ENCODE results near the gene MECP2.

Gene MECP2

DNA sequence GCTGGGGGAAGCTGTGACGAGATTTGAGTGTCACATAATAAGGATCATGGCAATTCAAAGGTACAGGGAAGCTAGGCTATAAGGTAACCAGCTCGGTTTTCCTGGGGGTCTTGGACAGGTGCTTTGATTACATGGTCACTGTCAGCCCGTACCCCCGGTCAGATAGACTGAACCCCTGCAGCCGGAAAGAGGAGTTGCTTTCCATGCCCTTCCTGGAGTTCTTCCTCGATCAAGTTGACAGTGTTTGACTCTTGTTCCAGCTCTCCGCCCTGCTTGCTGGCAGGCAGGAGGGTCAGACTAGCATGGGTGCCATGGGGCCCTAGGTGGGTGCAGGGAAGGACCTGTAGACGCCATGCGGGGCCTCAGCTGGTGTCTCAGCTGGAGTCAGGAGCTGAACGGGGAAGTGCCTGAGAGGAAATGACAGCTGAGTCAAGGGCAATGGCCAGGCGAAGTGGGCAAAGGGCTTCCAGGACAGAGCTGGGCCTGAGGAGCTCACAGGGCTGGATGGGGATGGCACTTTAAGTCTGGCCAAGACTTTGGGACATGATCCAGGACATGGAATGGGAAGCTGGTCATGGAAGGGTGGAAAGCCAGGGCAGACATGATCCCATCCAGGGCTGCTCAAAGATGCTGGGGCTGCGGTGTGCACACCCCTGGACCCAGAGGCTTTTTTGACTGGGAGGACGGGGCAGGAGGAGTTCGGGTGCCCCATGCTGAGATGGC is 123.4 kb downstream of the MECP2 start:
- no peak for DNase-seq (ENCODE audit: low read depth)
- TF ChIP-seq, protein P1, sequence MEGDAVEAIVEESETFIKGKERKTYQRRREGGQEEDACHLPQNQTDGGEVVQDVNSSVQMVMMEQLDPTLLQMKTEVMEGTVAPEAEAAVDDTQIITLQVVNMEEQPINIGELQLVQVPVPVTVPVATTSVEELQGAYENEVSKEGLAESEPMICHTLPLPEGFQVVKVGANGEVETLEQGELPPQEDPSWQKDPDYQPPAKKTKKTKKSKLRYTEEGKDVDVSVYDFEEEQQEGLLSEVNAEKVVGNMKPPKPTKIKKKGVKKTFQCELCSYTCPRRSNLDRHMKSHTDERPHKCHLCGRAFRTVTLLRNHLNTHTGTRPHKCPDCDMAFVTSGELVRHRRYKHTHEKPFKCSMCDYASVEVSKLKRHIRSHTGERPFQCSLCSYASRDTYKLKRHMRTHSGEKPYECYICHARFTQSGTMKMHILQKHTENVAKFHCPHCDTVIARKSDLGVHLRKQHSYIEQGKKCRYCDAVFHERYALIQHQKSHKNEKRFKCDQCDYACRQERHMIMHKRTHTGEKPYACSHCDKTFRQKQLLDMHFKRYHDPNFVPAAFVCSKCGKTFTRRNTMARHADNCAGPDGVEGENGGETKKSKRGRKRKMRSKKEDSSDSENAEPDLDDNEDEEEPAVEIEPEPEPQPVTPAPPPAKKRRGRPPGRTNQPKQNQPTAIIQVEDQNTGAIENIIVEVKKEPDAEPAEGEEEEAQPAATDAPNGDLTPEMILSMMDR (conservative IDR thresholded peaks at IDR 0.05; ENCODE audit: low read depth, low read length): no peak
- no peak overlapping the region for H3K4me3 ChIP-seq (ENCODE audit: low read length)

DNA sequence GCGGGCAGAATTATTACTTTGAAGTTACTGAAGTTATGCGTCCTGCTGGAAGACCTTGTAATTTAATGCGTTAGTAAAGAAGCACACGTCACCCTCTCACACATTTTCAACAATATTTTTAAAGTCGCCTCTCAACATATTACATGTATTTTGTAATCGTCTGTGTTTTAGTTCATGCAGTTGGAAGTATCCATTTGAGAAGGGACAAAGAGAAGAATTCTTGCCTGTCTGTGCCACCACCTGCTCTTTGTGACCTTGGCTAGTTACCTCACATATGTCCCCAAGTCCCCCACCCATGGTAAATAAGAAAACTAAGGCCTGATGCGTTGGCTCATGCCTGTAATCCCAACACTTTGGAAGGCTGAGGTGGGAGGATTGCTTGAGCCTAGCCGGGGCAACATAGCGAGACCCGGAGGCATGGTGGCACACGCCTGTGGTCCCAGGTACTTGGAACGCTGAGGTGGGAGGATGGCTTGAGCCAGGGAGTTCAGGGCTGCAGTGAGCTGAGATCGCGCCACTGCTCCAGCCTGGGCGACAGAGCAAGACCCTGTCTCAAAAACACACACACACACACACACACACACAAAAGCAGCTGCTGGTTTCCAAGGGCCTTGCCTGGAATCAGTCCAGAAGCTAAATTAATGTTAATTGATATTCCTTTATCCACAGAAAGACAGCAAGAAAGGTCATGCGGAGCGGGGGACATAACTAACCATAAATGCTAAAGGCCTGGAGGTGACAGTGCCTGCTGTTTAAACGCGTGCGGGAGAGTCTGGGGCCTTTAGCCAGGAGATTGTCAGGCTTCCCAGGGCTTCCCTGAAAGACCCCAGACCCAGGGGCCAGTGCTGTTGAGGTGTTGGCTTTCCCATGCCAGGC is 124.2 kb downstream of the MECP2 start:
- no peak for DNase-seq (ENCODE audit: low read depth)
- H3K4me3 ChIP-seq (ENCODE audit: low read length): peak overlapping the region; percentile 58
- TF ChIP-seq, protein P1 (conservative IDR thresholded peaks at IDR 0.05; ENCODE audit: low read depth, low read length): no peak

DNA sequence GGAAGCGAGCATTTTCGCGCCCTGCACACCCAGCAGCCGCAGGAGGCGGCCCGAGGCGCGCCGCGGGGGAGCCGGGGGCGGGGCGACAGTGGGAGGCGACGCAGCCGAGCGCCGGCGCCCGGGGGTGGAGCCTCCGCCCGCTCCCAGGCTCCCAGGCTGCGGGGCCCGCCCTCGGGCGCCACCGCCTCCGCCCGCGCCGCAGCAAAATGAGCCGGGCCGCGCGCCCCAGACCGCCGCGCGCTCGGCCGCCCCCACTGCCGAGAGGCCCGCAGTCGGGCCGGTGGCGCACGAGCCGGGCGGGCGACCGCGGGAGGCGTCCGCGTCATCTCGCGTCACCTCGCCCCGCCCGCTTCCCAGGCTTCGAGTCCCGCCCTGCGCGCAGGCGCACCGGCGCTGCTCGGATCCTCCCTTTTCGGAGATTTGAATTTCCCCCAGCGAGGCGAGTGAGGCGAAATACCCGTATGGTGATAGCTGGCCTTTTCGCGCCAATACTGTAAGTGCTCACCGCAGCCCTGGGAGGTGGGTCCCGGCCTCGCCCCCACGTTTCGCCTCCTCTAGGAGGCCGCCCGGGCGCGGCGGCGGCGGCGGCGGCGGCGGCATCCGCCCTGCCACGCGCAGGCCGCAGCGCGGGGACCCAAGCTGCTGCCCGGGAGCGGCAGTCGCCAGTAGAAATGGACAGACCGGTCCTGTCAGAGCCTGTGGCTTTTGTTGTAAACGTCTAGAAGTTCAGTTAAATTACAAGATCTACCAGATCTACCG is 125.0 kb downstream of the MECP2 start, which contains the start of gene TMEM187:
TMEM187 (plus strand) TSS at position 387 of the 759 bp plus-strand sequence. CDS start 9,309 bp downstream, outside the sequence.
- peak; percentile 46 for DNase-seq (ENCODE audit: low read depth)
- peak within 1 kb of the TSS; percentile 95 for H3K4me3 ChIP-seq (ENCODE audit: low read length)
- TF ChIP-seq, protein P1 (conservative IDR thresholded peaks at IDR 0.05; ENCODE audit: low read depth, low read length): no peak
